GM12878 (cell line): ENCODE measurements around the gene GNAO1. TPM values are rescaled to one million over a fixed set of nuclear protein-coding genes. Genes with fewer than 3 reads are reported as not detected.

Source experiments
- ATAC-seq: fragments of 200-7000 bp; cut with Tn5 transposase; 3 replicates; pipeline ENCODE4 v1.9.1; 2020; ENCODE audit warnings: mild to moderate bottlenecking, moderate library complexity
- BruUV-seq: library from RNA; stranded (reverse); fragments of 400-500 nt; replicated peaks from 2 replicates; lab custom pipeline; 2021; lab: Mats Ljungman, UMichigan
- CTCF ChIA-PET: fragments of 300-600 bp; sonication (Branson Sonifier 250); formaldehyde crosslinking; extraction: SDS; loops from one replicate; lab custom pipeline; 2021; ENCODE audit warnings: inconsistent platforms; lab: Yijun Ruan, JAX
- POLR2A ChIA-PET: fragments of 350-600 bp; formaldehyde crosslinking; extraction: SDS; loops from one replicate; lab custom pipeline; 2021; ENCODE audit warnings: inconsistent platforms; lab: Charles Lee
- RAD21 ChIA-PET: fragments of 300-600 bp; sonication (Branson Sonifier 250); formaldehyde crosslinking; loops from one replicate; lab custom pipeline; 2023; ENCODE audit warnings: antibody characterized with exemption; ENCODE audit not compliant: unreplicated experiment; lab: Charles Lee
- SMC1A ChIA-PET: fragments of 300-600 bp; sonication (Branson Sonifier 250); formaldehyde crosslinking; loops from one replicate; lab custom pipeline; 2023; ENCODE audit not compliant: unreplicated experiment, uncharacterized antibody; lab: Charles Lee
- DNase-seq: peaks from one replicate; pipeline ENCODE4 v3.0.0-alpha.2; 2011; ENCODE audit warnings: low read depth, low spot score
- FAIRE-seq: peaks from 3 replicates; lab custom pipeline; 2011; peaks lifted over from hg19 to GRCh38; lab: Jason Lieb, UNC
- H2AFZ ChIP-seq: 2 replicates; pipeline ENCODE4 v1.6.0; 2011; ENCODE audit warnings: low read depth, low read length, control low read depth; ENCODE audit not compliant: control insufficient read depth
- H3K27ac ChIP-seq: 2 replicates; pipeline ENCODE4 v1.5.1; 2011; ENCODE audit warnings: control low read depth; ENCODE audit not compliant: control insufficient read depth, insufficient read depth
- H3K27me3 ChIP-seq, 2 experiments: replicated peaks in 1 of 2; 2 replicates each; pipeline versions ENCODE4 v1.6.0 to v1.6.1; 2011; ENCODE audit warnings: low read length in 1 of 2; ENCODE audit not compliant: control insufficient read depth in 2 of 2, insufficient read depth in 2 of 2
- H3K36me3 ChIP-seq, 2 experiments: 2 replicates each; pipeline ENCODE4 v1.5.1; 2011; ENCODE audit warnings: low read length in 1 of 2; ENCODE audit not compliant: control insufficient read depth in 2 of 2, insufficient read depth in 2 of 2
- H3K4me1 ChIP-seq: 2 replicates; pipeline ENCODE4 v1.6.1; 2011; ENCODE audit warnings: mild to moderate bottlenecking, low read length, moderate library complexity, mixed read lengths; ENCODE audit not compliant: control insufficient read depth, insufficient read depth
- H3K4me2 ChIP-seq: 2 replicates; pipeline ENCODE4 v1.6.0; 2011; ENCODE audit warnings: control low read depth; ENCODE audit not compliant: control insufficient read depth, insufficient read depth
- H3K4me3 ChIP-seq: fragments of 200-600 bp; sonication (generic); 2 replicates; pipeline ENCODE4 v1.5.1; 2016
- H3K79me2 ChIP-seq: 2 replicates; pipeline ENCODE4 v1.6.0; 2011; ENCODE audit warnings: low read length; ENCODE audit not compliant: control insufficient read depth, insufficient read depth
- H3K9ac ChIP-seq: 2 replicates; pipeline ENCODE4 v1.8.0; 2011; ENCODE audit warnings: low read length, control low read depth, mixed read lengths; ENCODE audit not compliant: control insufficient read depth, insufficient read depth
- H3K9me3 ChIP-seq: replicated peaks from 3 replicates; pipeline ENCODE4 v1.5.1; 2011; ENCODE audit warnings: mild to moderate bottlenecking, low read length; ENCODE audit not compliant: control insufficient read depth, insufficient read depth
- H4K20me1 ChIP-seq: 2 replicates; pipeline ENCODE4 v1.6.0; 2011; ENCODE audit not compliant: control insufficient read depth, insufficient read depth
- IKZF2 ChIP-seq, 2 experiments: fragments of 450-650 bp; IDR thresholded peaks; 2 replicates each; pipeline ENCODE4 v1.6.1; 2017; ENCODE audit warnings: mild to moderate bottlenecking in 2 of 2, moderate library complexity in 2 of 2
- MTA2 ChIP-seq: fragments of 450-650 bp; IDR thresholded peaks from 2 replicates; pipeline ENCODE4 v1.6.1; 2016; ENCODE audit warnings: low read depth, mild to moderate bottlenecking, moderate library complexity
- POU2F2 ChIP-seq: IDR thresholded peaks from 3 replicates; pipeline ENCODE4 v1.6.1; 2011; ENCODE audit warnings: low read depth, mild to moderate bottlenecking, low read length, borderline replicate concordance
- YBX1 ChIP-seq: fragments of 450-650 bp; IDR thresholded peaks from 2 replicates; pipeline ENCODE4 v1.6.1; 2016; ENCODE audit warnings: antibody characterized with exemption
- ZNF24 ChIP-seq: fragments of 450-650 bp; IDR thresholded peaks from 2 replicates; pipeline ENCODE4 v1.6.1; 2017; ENCODE audit warnings: antibody characterized with exemption, mild to moderate bottlenecking
- ZSCAN29 ChIP-seq: fragments of 450-650 bp; IDR thresholded peaks from 2 replicates; pipeline ENCODE4 v1.6.1; 2017; ENCODE audit warnings: mild to moderate bottlenecking, moderate library complexity
- WGBS: methylation state at CpG from one replicate; pipeline ENCODE4 v1.1.6; 2016; ENCODE audit warnings: low lambda C conversion rate; ENCODE audit not compliant: insufficient replicate concordance, insufficient coverage; ENCODE audit errors: missing lambda C conversion rate; 5-methylcytosine and 5-hydroxymethylcytosine counted together
- in situ Hi-C: fragments of 300-500 bp; cut with MboI; formaldehyde crosslinking; loops from 9 replicates; pipeline ENCODE4 v1.14.3; 2018; ENCODE audit warnings: mixed read lengths
- intact Hi-C: fragments of 100-400 bp; cut with micrococcal nuclease; formaldehyde crosslinking; loops from one replicate; pipeline ENCODE4 v1.14.2; 2022; ENCODE audit not compliant: unreplicated experiment
- polyA plus RNA-seq, 11 experiments: library from polyadenylated mRNA; depleted of rRNA in 4 of 11; unstranded in 6 of 11; stranded (reverse) in 5 of 11; fragments of >200 nt; fragmentation: Nextera tagmentation in 4 of 11; fragmentation: Illumina TruSeq in 1 of 11; extraction: Ambion mirVana in 4 of 11; extraction: Trizol in 1 of 11; gene quantifications; 1 replicate in 1 of 11; 2 replicates in 10 of 11; pipeline versions ENCODE4 v1.2.1 to v1.2.3, GENCODE V29; 2011 to 2016; ENCODE audit warnings: inconsistent platforms in 2 of 11, missing spikeins in 2 of 11, low read depth in 1 of 11
- total RNA-seq, 4 experiments: library from RNA; depleted of rRNA in 3 of 4; stranded (reverse); fragments of >200 nt in 3 of 4; fragmentation: Illumina TruSeq in 1 of 4; extraction: Trizol in 1 of 4; gene quantifications; 2 replicates each; pipeline versions ENCODE4 v1.2.1 to v1.2.3, GENCODE V29; 2013 to 2021
- TF ChIP-seq, protein P1 (sequence below): fragments of 450-650 bp; IDR thresholded peaks from 2 replicates; pipeline ENCODE4 v1.6.1; 2016; ENCODE audit warnings: mild to moderate bottlenecking
- TF ChIP-seq, protein P2 (sequence below): fragments of 150-350 bp; IDR thresholded peaks from 2 replicates; pipeline ENCODE4 v1.6.1; 2014; ENCODE audit warnings: mild to moderate bottlenecking, low read depth, low read length

GNAO1 gene
- total and polyA plus RNA-seq, 10 of the 15 experiments (the other 5 are each of a cell fraction or from before 2014, with no cell fraction given), result 0.05 to 0.28 (median 0.14) TPM; not detected in 6

DNA sequence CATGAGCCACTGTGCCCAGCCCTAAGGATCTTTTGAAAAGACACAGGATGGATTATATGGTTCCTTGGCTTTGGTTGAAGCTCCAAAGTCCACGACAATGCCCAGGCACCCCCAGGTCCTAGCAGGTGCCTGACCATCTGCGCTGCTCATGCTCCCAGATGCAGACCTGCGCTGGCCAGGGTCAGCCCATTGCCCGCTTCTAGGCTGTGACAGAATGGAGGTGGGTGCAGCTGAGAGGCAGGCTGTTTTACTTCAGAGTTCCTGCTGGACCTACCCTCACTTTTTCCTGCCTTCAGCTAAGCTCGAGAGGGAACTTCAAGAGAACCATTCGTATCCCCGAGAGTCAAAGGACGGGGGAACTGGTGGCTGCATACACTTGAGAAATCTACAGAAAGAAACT lies 173.6 kb downstream of the GNAO1 start (continued):
- TF ChIP-seq, protein P1, sequence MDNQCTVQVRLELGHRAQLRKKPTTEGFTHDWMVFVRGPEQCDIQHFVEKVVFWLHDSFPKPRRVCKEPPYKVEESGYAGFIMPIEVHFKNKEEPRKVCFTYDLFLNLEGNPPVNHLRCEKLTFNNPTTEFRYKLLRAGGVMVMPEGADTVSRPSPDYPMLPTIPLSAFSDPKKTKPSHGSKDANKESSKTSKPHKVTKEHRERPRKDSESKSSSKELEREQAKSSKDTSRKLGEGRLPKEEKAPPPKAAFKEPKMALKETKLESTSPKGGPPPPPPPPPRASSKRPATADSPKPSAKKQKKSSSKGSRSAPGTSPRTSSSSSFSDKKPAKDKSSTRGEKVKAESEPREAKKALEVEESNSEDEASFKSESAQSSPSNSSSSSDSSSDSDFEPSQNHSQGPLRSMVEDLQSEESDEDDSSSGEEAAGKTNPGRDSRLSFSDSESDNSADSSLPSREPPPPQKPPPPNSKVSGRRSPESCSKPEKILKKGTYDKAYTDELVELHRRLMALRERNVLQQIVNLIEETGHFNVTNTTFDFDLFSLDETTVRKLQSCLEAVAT, result no peak
- TF ChIP-seq MTA2, result no peak

DNA sequence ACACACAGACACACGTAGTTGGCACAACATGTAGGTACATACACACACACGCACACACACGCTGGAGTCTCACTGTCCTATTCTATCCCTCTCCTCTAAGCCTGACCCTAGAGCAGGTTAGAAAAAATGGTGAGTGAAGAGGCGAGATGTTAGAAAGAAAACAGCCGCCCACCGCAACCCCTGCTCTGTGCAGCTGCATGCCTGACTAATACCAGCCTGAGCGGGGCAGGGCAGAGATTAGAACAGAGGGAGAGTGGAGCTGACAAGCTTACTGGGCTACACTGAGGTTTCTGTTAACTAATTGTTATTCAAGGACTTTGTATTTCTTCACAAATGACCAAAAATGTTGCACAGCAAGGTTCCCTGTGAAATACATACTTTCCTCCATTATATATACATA lies 174.3 kb downstream of the GNAO1 start:
- no peak overlapping the region for H3K4me2 ChIP-seq
- TF ChIP-seq YBX1 (no peak), IKZF2 (IDR thresholded peaks at IDR 0.05) (no peak), ZNF24 (no peak), ZSCAN29 (no peak), POU2F2 (no peak)
- TF ChIP-seq, protein P2, sequence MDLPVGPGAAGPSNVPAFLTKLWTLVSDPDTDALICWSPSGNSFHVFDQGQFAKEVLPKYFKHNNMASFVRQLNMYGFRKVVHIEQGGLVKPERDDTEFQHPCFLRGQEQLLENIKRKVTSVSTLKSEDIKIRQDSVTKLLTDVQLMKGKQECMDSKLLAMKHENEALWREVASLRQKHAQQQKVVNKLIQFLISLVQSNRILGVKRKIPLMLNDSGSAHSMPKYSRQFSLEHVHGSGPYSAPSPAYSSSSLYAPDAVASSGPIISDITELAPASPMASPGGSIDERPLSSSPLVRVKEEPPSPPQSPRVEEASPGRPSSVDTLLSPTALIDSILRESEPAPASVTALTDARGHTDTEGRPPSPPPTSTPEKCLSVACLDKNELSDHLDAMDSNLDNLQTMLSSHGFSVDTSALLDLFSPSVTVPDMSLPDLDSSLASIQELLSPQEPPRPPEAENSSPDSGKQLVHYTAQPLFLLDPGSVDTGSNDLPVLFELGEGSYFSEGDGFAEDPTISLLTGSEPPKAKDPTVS, result no peak
- H3K9me3 ChIP-seq, result no peaks in the 10 kb centered on the region
- H2AFZ ChIP-seq, result no peak overlapping the region
- CTCF ChIA-PET, result interaction anchor here (7.1 kb wide), 1 partner anchor 9 kb away, joined by 32 read pairs; no protein-coding TSS in a partner anchor
- in situ Hi-C loops (no loop called here), intact Hi-C loops (no loop called here)
- WGBS, result 93% methylated on average over 7 of the region's 7 CpGs
- H3K4me1 ChIP-seq, result no peaks in the 10 kb centered on the region
- SMC1A ChIA-PET, result no interaction called here
- H3K4me3 ChIP-seq, result no peak overlapping the region
- POLR2A ChIA-PET, result no interaction called here
- no peak for ATAC-seq
- no peaks in the 10 kb centered on the region for H3K27me3 ChIP-seq
- peaks cover 14 to 33% of the 10 kb centered on the region in 2 experiments for H3K36me3 ChIP-seq
- RAD21 ChIA-PET, result no interaction called here
- no peak for DNase-seq
- H3K9ac ChIP-seq, result no peak overlapping the region
- BruUV-seq, result no TSS peak
- no peak overlapping the region for H3K27ac ChIP-seq
- H4K20me1 ChIP-seq, result no peaks in the 10 kb centered on the region
- H3K79me2 ChIP-seq, result no peaks in the 10 kb centered on the region
- FAIRE-seq, result no peak
